ENCODE results near the gene SFTPA2. TPM values are rescaled to one million over a fixed set of nuclear protein-coding genes. Genes with fewer than 3 reads are reported as not detected.
"Not testable (repeated sequence)": the region's sequence is repeated elsewhere in the genome, so short reads cannot be mapped to it uniquely, and the experiment has no call there.

SFTPA2 gene
- not detected for total RNA-seq

DNA sequence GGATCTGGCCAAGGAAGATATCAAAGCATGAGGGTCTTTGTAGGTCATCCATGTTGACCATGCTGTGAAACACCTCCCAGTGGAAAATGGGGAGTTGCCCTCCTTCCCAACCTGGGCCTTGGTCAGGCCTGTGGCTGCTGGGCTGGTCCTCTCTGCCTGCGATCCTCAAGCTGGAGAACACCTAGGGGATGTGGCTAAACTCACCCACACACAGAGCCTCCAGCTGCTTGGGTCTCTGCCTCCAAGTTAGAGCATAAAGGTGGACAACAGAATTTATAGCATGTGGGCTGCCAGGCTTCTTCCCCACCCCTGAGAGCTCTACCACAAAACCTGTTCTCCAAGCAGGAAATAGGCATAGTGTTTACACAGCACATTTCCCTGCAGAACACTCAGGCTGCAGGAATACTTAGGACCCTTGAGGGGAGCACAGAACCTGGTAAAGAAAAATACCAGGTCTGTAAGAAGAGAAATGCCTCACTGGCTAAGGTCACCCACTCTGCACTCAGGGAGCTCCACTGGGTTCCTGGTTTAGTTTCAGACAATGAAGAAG, at the start of gene SFTPA2:
Gene SFTPA2, minus strand, starts transcription at position 248 of the 550 bp plus-strand sequence. CDS start 924 bp downstream, outside the sequence.
- Mint-ChIP-seq H3K36me3 (no peaks in the 10 kb centered on the region), H3K9me3 (no peaks in the 10 kb centered on the region), H3K27ac (no peak within 1 kb of the TSS)
- ATAC-seq (no peak), DNase-seq (ENCODE audit: low spot score in 2 of 2) (no peak)

DNA sequence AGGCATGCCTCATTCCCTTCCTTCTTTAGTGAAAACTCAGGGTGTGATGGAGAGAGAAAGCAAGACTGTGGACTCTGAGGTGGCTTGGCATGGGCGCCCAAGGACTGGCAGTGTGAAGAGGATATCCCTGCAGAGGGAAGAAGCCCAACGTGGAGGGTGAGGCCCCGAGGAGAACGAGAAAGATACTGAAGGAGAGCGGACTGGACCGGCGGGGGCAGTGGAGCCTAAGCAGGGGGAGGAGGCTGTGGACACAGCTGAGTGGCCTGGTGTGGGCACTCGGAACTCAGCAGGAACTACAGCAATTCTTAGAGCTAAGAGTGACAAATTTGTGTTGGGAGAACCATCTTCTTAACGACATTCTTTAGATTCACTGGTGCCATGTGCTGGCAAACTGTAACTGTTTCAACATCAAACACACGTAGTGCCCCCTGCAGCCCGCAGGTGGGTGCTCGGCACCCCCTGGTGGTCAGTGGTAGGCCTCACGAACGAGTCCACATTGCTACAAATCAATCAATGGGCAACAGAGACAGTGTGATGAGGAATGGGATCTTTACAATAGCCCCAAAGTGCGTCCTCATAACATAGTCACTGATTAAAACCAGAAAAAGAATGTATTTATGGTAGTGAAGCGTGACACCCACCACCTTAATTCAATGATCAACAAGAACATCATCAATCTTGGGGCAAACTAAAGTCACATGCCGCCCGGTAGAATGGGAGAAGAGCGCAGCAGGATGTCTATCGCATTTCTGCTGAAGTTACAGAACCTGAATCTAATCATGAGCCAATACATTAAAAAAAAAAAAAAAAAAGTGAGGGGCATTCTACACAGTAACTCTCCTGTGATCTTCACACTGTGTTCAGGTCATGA, 48.5 kb upstream of the SFTPA2 start:
- no peaks in the 10 kb centered on the region for H3K36me3 Mint-ChIP-seq
- DNase-seq (ENCODE audit: low spot score in 2 of 2) (peak in 1 of 2 donors; percentile 74), ATAC-seq (peak; percentile 47 to 79)
- H3K27ac Mint-ChIP-seq: no peak overlapping the region
- H3K9me3 Mint-ChIP-seq: peaks cover 0 to 3% of the 10 kb centered on the region in 2 donors

GRCh38 chr10:79605308-79605707, 45.1 kb upstream of the SFTPA2 start:
- no peaks in the 10 kb centered on the region for H3K36me3 Mint-ChIP-seq
- H3K9me3 Mint-ChIP-seq: peaks cover 0 to 7% of the 10 kb centered on the region in 2 donors
- ATAC-seq: no peak
- DNase-seq (ENCODE audit: low spot score in 2 of 2): no peak
- no peak overlapping the region for H3K27ac Mint-ChIP-seq

DNA sequence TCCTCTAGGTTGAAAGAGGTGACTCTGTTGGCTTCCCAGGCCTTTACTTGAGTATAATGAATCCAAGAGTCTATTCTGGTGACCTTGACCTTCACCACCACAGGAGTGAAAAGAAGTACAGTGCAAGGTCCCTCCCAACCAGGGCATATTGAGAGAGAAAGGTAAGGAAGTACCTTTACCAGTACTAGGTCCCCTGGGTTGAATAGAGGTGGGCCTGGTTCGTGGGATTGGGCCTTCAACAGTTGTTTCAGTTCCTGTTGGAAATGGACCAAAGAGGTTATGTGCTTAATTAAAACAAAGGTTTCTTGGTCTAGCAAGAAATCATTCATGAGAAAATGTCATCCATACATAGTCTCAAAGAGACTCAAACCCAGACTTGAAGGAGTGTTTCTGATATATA, 44.1 kb upstream of the SFTPA2 start:
- no peak overlapping the region for H3K27ac Mint-ChIP-seq
- DNase-seq (ENCODE audit: low spot score in 2 of 2) (no peak), ATAC-seq (no peak)
- peaks cover 0 to 7% of the 10 kb centered on the region in 2 donors for H3K9me3 Mint-ChIP-seq
- H3K36me3 Mint-ChIP-seq: no peaks in the 10 kb centered on the region

- ATAC-seq: no peak
- H3K9me3 Mint-ChIP-seq: peaks cover 7 to 8% of the 10 kb centered on the region in 2 donors
These were observed 42.7 kb upstream of the SFTPA2 start for GRCh38 chr10:79602953-79603352.

GRCh38 chr10:79601939-79602338, 41.7 kb upstream of the SFTPA2 start:
- no peak for DNase-seq (ENCODE audit: low spot score in 2 of 2)
- H3K9me3 Mint-ChIP-seq: peaks cover 15 to 18% of the 10 kb centered on the region in 2 donors
- ATAC-seq: no peak
- H3K27ac Mint-ChIP-seq: no peak overlapping the region
- peaks cover 0 to 11% of the 10 kb centered on the region in 2 donors for H3K36me3 Mint-ChIP-seq

More at GRCh38 chr10:79602953-79603352, 42.7 kb upstream of the SFTPA2 start:
- no peak for DNase-seq (ENCODE audit: low spot score in 2 of 2)
- peaks cover 0 to 1% of the 10 kb centered on the region in 2 donors for H3K36me3 Mint-ChIP-seq
- H3K27ac Mint-ChIP-seq: no peak overlapping the region

GRCh38 chr10:79599644-79600043, 39.4 kb upstream of the SFTPA2 start:
- not testable (repeated sequence) for ATAC-seq; DNase-seq (ENCODE audit: low spot score in 2 of 2); H3K27ac Mint-ChIP-seq
- H3K9me3 Mint-ChIP-seq: peaks cover 15 to 18% of the 10 kb centered on the region in 2 donors
- peaks cover 6 to 12% of the 10 kb centered on the region in 2 donors for H3K36me3 Mint-ChIP-seq

GRCh38 chr10:79595510-79595909, 35.3 kb upstream of the SFTPA2 start:
- DNase-seq (ENCODE audit: low spot score in 2 of 2) (no peak), ATAC-seq (no peak)
- Mint-ChIP-seq H3K36me3 (peaks cover 6 to 12% of the 10 kb centered on the region in 2 donors), H3K9me3 (peaks cover 10 to 15% of the 10 kb centered on the region in 2 donors), H3K27ac (no peak overlapping the region)

GRCh38 chr10:79594565-79594964, 34.4 kb upstream of the SFTPA2 start:
- peaks cover 6 to 12% of the 10 kb centered on the region in 2 donors for H3K36me3 Mint-ChIP-seq
- peaks cover 10 to 15% of the 10 kb centered on the region in 2 donors for H3K9me3 Mint-ChIP-seq
- not testable (repeated sequence) for H3K27ac Mint-ChIP-seq; DNase-seq (ENCODE audit: low spot score in 2 of 2); ATAC-seq

- no peak for DNase-seq (ENCODE audit: low spot score in 2 of 2)
- Mint-ChIP-seq H3K36me3 (peaks cover 6 to 12% of the 10 kb centered on the region in 2 donors), H3K9me3 (peaks cover 10 to 12% of the 10 kb centered on the region in 2 donors), H3K27ac (no peak overlapping the region)
- no peak for ATAC-seq
These were observed 33.2 kb upstream of the SFTPA2 start for GRCh38 chr10:79593377-79593776.

DNA sequence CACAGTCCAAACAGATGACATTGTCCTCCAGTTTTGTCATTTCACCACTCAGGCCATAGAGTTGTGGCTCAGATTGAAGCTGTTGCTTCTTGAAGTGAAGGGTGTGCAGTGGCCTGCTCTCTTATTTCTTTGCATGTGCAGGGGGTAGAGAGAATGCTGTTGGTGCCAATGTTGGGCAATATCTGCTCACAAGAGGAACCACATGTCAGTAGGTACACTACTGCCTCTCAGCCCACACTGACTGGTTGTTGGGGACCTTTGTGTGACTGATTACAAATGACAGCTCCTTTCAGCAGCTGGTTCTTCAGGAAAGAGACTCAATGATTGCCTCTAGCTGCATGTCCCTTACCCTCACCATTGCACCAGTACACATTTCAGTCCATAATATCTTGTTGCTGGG, 28.6 kb upstream of the SFTPA2 start:
- Mint-ChIP-seq H3K27ac (no peak overlapping the region), H3K9me3 (no peaks in the 10 kb centered on the region), H3K36me3 (no peaks in the 10 kb centered on the region)
- ATAC-seq (no peak), DNase-seq (ENCODE audit: low spot score in 2 of 2) (no peak)

DNA sequence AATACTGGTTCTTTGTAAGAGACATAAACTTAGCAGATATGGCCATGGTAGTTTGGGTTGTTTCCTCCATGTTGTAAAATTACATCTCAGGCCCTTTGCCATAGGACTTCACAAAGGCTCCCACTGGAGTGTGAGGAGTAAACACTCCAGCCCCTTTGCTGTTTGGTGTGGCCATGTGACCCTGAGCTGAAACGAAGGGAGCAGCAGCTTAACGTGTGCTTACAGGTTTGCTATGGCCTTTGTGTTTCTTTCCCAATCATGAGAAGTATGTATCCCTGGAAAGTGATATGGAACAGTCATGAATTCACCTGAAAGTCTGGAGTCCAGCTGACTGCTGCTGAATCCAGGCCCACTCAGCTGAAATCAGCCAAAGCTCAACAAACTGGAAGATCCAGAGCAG, 26.7 kb upstream of the SFTPA2 start:
- Mint-ChIP-seq H3K9me3 (no peaks in the 10 kb centered on the region), H3K36me3 (no peaks in the 10 kb centered on the region), H3K27ac (no peak overlapping the region)
- ATAC-seq (no peak), DNase-seq (ENCODE audit: low spot score in 2 of 2) (no peak)

DNA sequence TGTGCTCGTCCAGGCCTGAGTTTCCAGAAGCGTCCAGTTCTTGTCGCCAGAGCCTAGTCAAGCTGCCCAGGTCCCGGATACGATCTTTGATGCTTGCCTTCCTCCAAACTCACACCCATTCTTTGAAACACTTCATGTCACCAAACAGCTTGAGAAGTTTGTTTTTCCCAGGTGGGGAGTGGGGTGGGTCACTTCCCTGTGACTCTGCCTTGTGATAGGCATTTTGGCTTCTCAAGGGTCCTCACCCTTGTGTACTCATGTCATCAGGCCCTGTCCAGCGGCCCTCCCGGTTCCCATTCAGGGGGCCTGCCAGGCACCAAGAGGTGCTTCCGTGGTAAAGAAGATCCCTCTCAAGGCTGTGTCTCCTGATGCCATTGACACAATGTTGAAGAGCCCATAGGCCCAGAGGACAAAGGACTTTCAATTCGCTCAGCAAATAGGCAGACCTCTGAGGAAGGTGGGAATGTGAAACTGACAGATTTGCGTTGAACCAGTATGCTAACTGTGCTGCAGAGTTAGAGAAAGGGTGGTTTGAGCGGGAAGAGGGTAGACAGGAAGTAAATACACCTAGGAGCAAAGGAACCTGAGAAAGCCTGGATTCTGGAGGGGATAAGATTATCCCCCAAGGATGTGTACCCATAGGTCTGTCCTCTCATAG, 25.8 kb upstream of the SFTPA2 start:
- no peaks in the 10 kb centered on the region for H3K9me3 Mint-ChIP-seq
- no peak overlapping the region for H3K27ac Mint-ChIP-seq
- no peaks in the 10 kb centered on the region for H3K36me3 Mint-ChIP-seq
- ATAC-seq (no peak), DNase-seq (ENCODE audit: low spot score in 2 of 2) (no peak)

GRCh38 chr10:79583488-79584024, 23.3 kb upstream of the SFTPA2 start:
- DNase-seq (ENCODE audit: low spot score in 2 of 2) (no peak), ATAC-seq (peak in 1 of 2 donors; percentile 81)
- Mint-ChIP-seq H3K9me3 (no peaks in the 10 kb centered on the region), H3K27ac (no peak overlapping the region), H3K36me3 (no peaks in the 10 kb centered on the region)

GRCh38 chr10:79582954-79583353, 22.7 kb upstream of the SFTPA2 start:
- not testable (repeated sequence) for H3K27ac Mint-ChIP-seq; H3K9me3 Mint-ChIP-seq; DNase-seq (ENCODE audit: low spot score in 2 of 2); H3K36me3 Mint-ChIP-seq
- ATAC-seq: peak; percentile 64 to 84

DNA sequence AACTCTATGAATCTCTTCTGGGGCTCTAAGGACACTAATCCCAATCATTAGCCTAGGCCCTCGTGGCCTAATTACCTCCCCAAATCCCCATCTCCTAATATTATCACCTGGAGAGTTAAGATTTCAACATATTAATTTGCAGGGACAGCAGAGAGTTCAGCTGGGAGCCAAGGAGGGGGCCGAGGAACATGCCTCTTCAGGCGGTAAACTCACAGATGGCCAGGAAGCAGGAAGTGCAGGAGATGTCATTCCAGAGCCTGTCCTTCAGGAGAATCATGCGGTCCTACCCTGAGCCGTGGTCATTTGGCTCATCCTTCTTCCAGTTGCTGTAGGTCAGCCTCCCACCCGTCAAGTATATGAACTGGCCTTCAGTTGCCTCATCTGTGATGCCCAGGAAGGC, 21.9 kb upstream of the SFTPA2 start:
- Mint-ChIP-seq H3K36me3 (no peaks in the 10 kb centered on the region), H3K27ac (no peak overlapping the region), H3K9me3 (no peaks in the 10 kb centered on the region)
- DNase-seq (ENCODE audit: low spot score in 2 of 2) (no peak), ATAC-seq (no peak)

GRCh38 chr10:79581044-79581443, 20.8 kb upstream of the SFTPA2 start:
- Mint-ChIP-seq H3K36me3 (no peaks in the 10 kb centered on the region), H3K9me3 (no peaks in the 10 kb centered on the region), H3K27ac (no peak overlapping the region)
- ATAC-seq: no peak
- no peak for DNase-seq (ENCODE audit: low spot score in 2 of 2)

Data from activated naive CD4-positive, alpha-beta T cell treated with anti-CD3 and anti-CD28 coated beads, Interleukin-2, amount 50 U/mL, for 72 hours (primary cell).